ENCODE measurements around the gene MCCC2. TPM values are rescaled to one million over a fixed set of nuclear protein-coding genes. Genes with fewer than 3 reads are reported as not detected.
"Not testable (repeated sequence)": the region's sequence is repeated elsewhere in the genome, so short reads cannot be mapped to it uniquely, and the experiment has no call there.

MCCC2 gene
- total and polyA plus RNA-seq, 2 experiments from 2014 or later: 18.6 to 34.2 TPM

GRCh38 chr5:71563161-71563560 is 24.0 kb upstream of the MCCC2 start:
- WGBS (ENCODE audit: low lambda C conversion rate, missing lambda C conversion rate): 100% methylated on average over 4 of the region's 4 CpGs

DNA sequence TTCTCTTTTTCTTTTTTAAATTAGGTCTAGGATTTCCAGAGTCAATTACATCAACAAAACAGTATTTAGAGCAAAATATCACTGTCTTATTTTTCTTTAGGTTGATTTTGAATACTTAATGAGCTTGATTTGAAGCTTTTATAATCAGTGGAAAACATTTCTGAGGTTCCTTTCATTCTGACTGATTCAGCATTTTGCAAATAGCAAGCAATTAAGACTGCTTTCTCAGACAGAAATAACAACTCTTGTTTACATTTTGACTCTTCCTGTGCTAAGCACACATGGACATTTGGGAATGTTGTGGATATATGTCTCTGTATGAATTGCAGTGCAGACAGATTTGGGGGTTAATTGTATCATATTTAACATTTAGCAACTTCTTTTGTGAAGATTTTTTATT is 22.2 kb upstream of the MCCC2 start:
- no peaks in the 10 kb centered on the region for H3K79me2 ChIP-seq
- no peaks in the 10 kb centered on the region for H3K9me3 ChIP-seq (ENCODE audit: low read depth)
- H3K27ac ChIP-seq: no peak overlapping the region
- no peaks in the 10 kb centered on the region for H4K20me1 ChIP-seq (ENCODE audit: insufficient read depth, poor library complexity, severe bottlenecking)
- no peaks in the 10 kb centered on the region for H3K4me1 ChIP-seq (ENCODE audit: insufficient read depth)
- H3K4me2 ChIP-seq: no peak overlapping the region
- H3K9me2 ChIP-seq (replicated peaks; ENCODE audit: insufficient read depth): no peaks in the 10 kb centered on the region
- H3K36me3 ChIP-seq (replicated peaks; ENCODE audit: insufficient read depth, low read depth): peaks cover 7% of the 10 kb centered on the region
- DNase-seq (ENCODE audit: low spot score): no peak
- TF ChIP-seq, protein P1, sequence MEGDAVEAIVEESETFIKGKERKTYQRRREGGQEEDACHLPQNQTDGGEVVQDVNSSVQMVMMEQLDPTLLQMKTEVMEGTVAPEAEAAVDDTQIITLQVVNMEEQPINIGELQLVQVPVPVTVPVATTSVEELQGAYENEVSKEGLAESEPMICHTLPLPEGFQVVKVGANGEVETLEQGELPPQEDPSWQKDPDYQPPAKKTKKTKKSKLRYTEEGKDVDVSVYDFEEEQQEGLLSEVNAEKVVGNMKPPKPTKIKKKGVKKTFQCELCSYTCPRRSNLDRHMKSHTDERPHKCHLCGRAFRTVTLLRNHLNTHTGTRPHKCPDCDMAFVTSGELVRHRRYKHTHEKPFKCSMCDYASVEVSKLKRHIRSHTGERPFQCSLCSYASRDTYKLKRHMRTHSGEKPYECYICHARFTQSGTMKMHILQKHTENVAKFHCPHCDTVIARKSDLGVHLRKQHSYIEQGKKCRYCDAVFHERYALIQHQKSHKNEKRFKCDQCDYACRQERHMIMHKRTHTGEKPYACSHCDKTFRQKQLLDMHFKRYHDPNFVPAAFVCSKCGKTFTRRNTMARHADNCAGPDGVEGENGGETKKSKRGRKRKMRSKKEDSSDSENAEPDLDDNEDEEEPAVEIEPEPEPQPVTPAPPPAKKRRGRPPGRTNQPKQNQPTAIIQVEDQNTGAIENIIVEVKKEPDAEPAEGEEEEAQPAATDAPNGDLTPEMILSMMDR (IDR thresholded peaks at IDR 0.05; ENCODE audit: poor library complexity): no peak
- TF ChIP-seq EZH2phosphoT487 (IDR thresholded peaks at IDR 0.05; ENCODE audit: low read depth, severe bottlenecking, unreplicated experiment) (no peak), EZH2 (IDR thresholded peaks at IDR 0.05; ENCODE audit: borderline replicate concordance) (no peak)
- no peaks in the 10 kb centered on the region for H3K27me3 ChIP-seq
- H2AFZ ChIP-seq: no peak overlapping the region
- no peak overlapping the region for H3K4me3 ChIP-seq

More at GRCh38 chr5:71563161-71563560, 24.0 kb upstream of the MCCC2 start:
- Histone ChIP-seq H3K9me3 (ENCODE audit: low read depth) (no peaks in the 10 kb centered on the region), H3K36me3 (replicated peaks; ENCODE audit: insufficient read depth, low read depth) (peaks cover 7% of the 10 kb centered on the region), H3K4me3 (no peak overlapping the region), H3K4me2 (no peak overlapping the region), H3K27me3 (no peaks in the 10 kb centered on the region), H3K4me1 (ENCODE audit: insufficient read depth) (no peaks in the 10 kb centered on the region), H3K79me2 (no peaks in the 10 kb centered on the region), H4K20me1 (ENCODE audit: insufficient read depth, poor library complexity, severe bottlenecking) (no peaks in the 10 kb centered on the region), H2AFZ (no peak overlapping the region), H3K27ac (no peak overlapping the region), H3K9me2 (replicated peaks; ENCODE audit: insufficient read depth) (no peaks in the 10 kb centered on the region)
- no peak for DNase-seq (ENCODE audit: low spot score)
- TF ChIP-seq EZH2phosphoT487 (IDR thresholded peaks at IDR 0.05; ENCODE audit: low read depth, severe bottlenecking, unreplicated experiment): no peak

- Histone ChIP-seq H2AFZ (no peak overlapping the region), H3K79me2 (no peaks in the 10 kb centered on the region), H3K9me3 (ENCODE audit: low read depth) (no peaks in the 10 kb centered on the region), H4K20me1 (ENCODE audit: insufficient read depth, poor library complexity, severe bottlenecking) (no peaks in the 10 kb centered on the region), H3K4me1 (ENCODE audit: insufficient read depth) (no peaks in the 10 kb centered on the region), H3K4me2 (no peak overlapping the region), H3K27ac (no peak overlapping the region), H3K4me3 (no peak overlapping the region), H3K36me3 (replicated peaks; ENCODE audit: insufficient read depth, low read depth) (no peaks in the 10 kb centered on the region), H3K27me3 (no peaks in the 10 kb centered on the region), H3K9me2 (replicated peaks; ENCODE audit: insufficient read depth) (no peaks in the 10 kb centered on the region)
- TF ChIP-seq EZH2phosphoT487 (IDR thresholded peaks at IDR 0.05; ENCODE audit: low read depth, severe bottlenecking, unreplicated experiment): no peak
- TF ChIP-seq, protein P1 (IDR thresholded peaks at IDR 0.05; ENCODE audit: poor library complexity): no peak
- TF ChIP-seq EZH2 (IDR thresholded peaks at IDR 0.05; ENCODE audit: borderline replicate concordance): no peak
- no peak for DNase-seq (ENCODE audit: low spot score)
- 91% methylated on average over 4 of the region's 5 CpGs for WGBS (ENCODE audit: low lambda C conversion rate, missing lambda C conversion rate)
Measured at GRCh38 chr5:71569748-71570509, 17.2 kb upstream of the MCCC2 start.

- not testable (repeated sequence) for H3K27ac ChIP-seq; H3K4me2 ChIP-seq; H3K79me2 ChIP-seq; H4K20me1 ChIP-seq (ENCODE audit: insufficient read depth, poor library complexity, severe bottlenecking); H3K36me3 ChIP-seq (replicated peaks; ENCODE audit: insufficient read depth, low read depth); H3K9me3 ChIP-seq (ENCODE audit: low read depth); H3K4me3 ChIP-seq; H3K9me2 ChIP-seq (replicated peaks; ENCODE audit: insufficient read depth); H2AFZ ChIP-seq; DNase-seq (ENCODE audit: low spot score); H3K4me1 ChIP-seq (ENCODE audit: insufficient read depth); H3K27me3 ChIP-seq
- WGBS (ENCODE audit: low lambda C conversion rate, missing lambda C conversion rate): 84% methylated on average over 7 of the region's 7 CpGs
Measured at GRCh38 chr5:71571811-71572210, 15.3 kb upstream of the MCCC2 start.

All from hepatocyte (in vitro differentiated cells).